HepG2 (cell line): Measurements from ENCODE around the gene SPAG7. TPM values are rescaled to one million over a fixed set of nuclear protein-coding genes. Genes with fewer than 3 reads are reported as not detected.

Experiments used
- CENPX ChIP-seq: sonication (generic); formaldehyde crosslinking; IDR thresholded peaks from 2 replicates; pipeline ENCODE4 v1.9.0; 2021; ENCODE audit warnings: mild to moderate bottlenecking, missing genetic modification reagents, moderate library complexity
- ELF1 ChIP-seq: sonication (generic); formaldehyde crosslinking; IDR thresholded peaks from 2 replicates; pipeline ENCODE4 v1.4.0; 2020; ENCODE audit warnings: missing genetic modification reagents
- FOXC1 ChIP-seq: sonication (generic); formaldehyde crosslinking; IDR thresholded peaks from 2 replicates; pipeline ENCODE4 v1.8.0; 2022; ENCODE audit warnings: mild to moderate bottlenecking, missing genetic modification reagents, borderline replicate concordance
- KLF16 ChIP-seq, 2 experiments: sonication (generic) in 1 of 2; formaldehyde crosslinking in 1 of 2; IDR thresholded peaks; 2 replicates each; pipeline versions ENCODE4 v1.6.1 to v1.8.0; 2016 to 2023; ENCODE audit warnings: missing genetic modification reagents in 2 of 2, missing compliant biosample characterization in 1 of 2
- KLF6 ChIP-seq: IDR thresholded peaks from 2 replicates; pipeline ENCODE4 v1.8.0; 2016; ENCODE audit warnings: missing biosample characterization, missing genetic modification reagents
- MED8 ChIP-seq: sonication (generic); formaldehyde crosslinking; IDR thresholded peaks from 2 replicates; pipeline ENCODE4 v1.8.1; 2023; ENCODE audit warnings: mild to moderate bottlenecking, missing genetic modification reagents; ENCODE audit not compliant: insufficient replicate concordance
- MTA1 ChIP-seq: sonication (generic); formaldehyde crosslinking; IDR thresholded peaks from 2 replicates; pipeline ENCODE4 v1.4.0; 2020; ENCODE audit warnings: missing genetic modification reagents, mild to moderate bottlenecking, borderline replicate concordance
- NFKB2 ChIP-seq: sonication (generic); formaldehyde crosslinking; IDR thresholded peaks from 2 replicates; pipeline ENCODE4 v1.4.0; 2020; ENCODE audit warnings: missing genetic modification reagents, borderline replicate concordance
- PPARG ChIP-seq: conservative IDR thresholded peaks from 2 replicates; pipeline ENCODE4 v1.6.1; 2016; ENCODE audit warnings: missing biosample characterization, missing genetic modification reagents
- PTBP1 ChIP-seq: fragments of 200-400 bp; formaldehyde crosslinking; IDR thresholded peaks from 2 replicates; pipeline ENCODE4 v1.6.1; 2018; ENCODE audit warnings: low read length, low read depth; ENCODE audit not compliant: poor library complexity, severe bottlenecking
- RFX5 ChIP-seq: IDR thresholded peaks from 2 replicates; pipeline ENCODE4 v1.6.1; 2011; ENCODE audit warnings: low read depth, low read length, improper control_type of control experiment
- SAFB2 ChIP-seq: sonication (generic); formaldehyde crosslinking; IDR thresholded peaks from 2 replicates; pipeline ENCODE4 v1.5.1; 2020; ENCODE audit warnings: missing genetic modification reagents, low read depth, mild to moderate bottlenecking, borderline replicate concordance
- SIN3B ChIP-seq: fragments of 150-350 bp; IDR thresholded peaks from 2 replicates; pipeline ENCODE4 v1.6.1; 2014; ENCODE audit warnings: low read length
- SSRP1 ChIP-seq: IDR thresholded peaks from 2 replicates; pipeline ENCODE4 v1.6.1; 2016; ENCODE audit warnings: control low read depth
- TCF7L2 ChIP-seq: IDR thresholded peaks from 2 replicates; pipeline ENCODE4 v1.6.1; 2011; ENCODE audit warnings: mild to moderate bottlenecking, low read depth, low read length, moderate library complexity
- TMF1 ChIP-seq: sonication (generic); formaldehyde crosslinking; IDR thresholded peaks from 2 replicates; pipeline ENCODE4 v1.8.1; 2022; ENCODE audit warnings: low read depth, missing genetic modification reagents
- XBP1 ChIP-seq: sonication (generic); formaldehyde crosslinking; IDR thresholded peaks from 2 replicates; pipeline ENCODE4 v1.5.0; 2020; ENCODE audit warnings: missing genetic modification reagents
- XRCC5 ChIP-seq: fragments of 200-400 bp; formaldehyde crosslinking; optimal IDR thresholded peaks from 2 replicates; pipeline ENCODE3; 2017; ENCODE audit warnings: mild to moderate bottlenecking, low read length
- ZC3H13 ChIP-seq: sonication (generic); formaldehyde crosslinking; IDR thresholded peaks from 2 replicates; pipeline ENCODE4 v1.8.1; 2023; ENCODE audit warnings: mild to moderate bottlenecking, missing genetic modification reagents, moderate library complexity
- ZNF205 ChIP-seq: IDR thresholded peaks from 2 replicates; pipeline ENCODE4 v1.6.1; 2018; ENCODE audit warnings: missing biosample characterization, missing genetic modification reagents
- ZNF253 ChIP-seq: sonication (generic); formaldehyde crosslinking; IDR thresholded peaks from 2 replicates; pipeline ENCODE4 v1.8.0; 2022; ENCODE audit warnings: mild to moderate bottlenecking, missing genetic modification reagents, borderline replicate concordance
- ZNF446 ChIP-seq: sonication (generic); formaldehyde crosslinking; IDR thresholded peaks from 2 replicates; pipeline ENCODE4 v1.5.0; 2020; ENCODE audit warnings: mild to moderate bottlenecking, missing genetic modification reagents
- ZNF543 ChIP-seq: sonication (generic); formaldehyde crosslinking; IDR thresholded peaks from 2 replicates; pipeline ENCODE4 v1.4.0; 2020; ENCODE audit warnings: mild to moderate bottlenecking, missing genetic modification reagents
- ZNF713 ChIP-seq: sonication (generic); formaldehyde crosslinking; IDR thresholded peaks from 2 replicates; pipeline ENCODE4 v1.4.0; 2020; ENCODE audit warnings: mild to moderate bottlenecking, missing genetic modification reagents
- ZSCAN12 ChIP-seq: sonication (generic); formaldehyde crosslinking; IDR thresholded peaks from 2 replicates; pipeline ENCODE4 v1.9.0; 2021; ENCODE audit warnings: mild to moderate bottlenecking, missing genetic modification reagents
- polyA plus RNA-seq, 8 experiments: library from polyadenylated mRNA; depleted of rRNA in 3 of 8; stranded (reverse) in 7 of 8; unstranded in 1 of 8; fragments of >200 nt; fragmentation: Illumina TruSeq in 4 of 8; extraction: Trizol in 4 of 8; gene quantifications; 2 replicates each; pipeline versions ENCODE4 v1.2.1 to v1.2.3, GENCODE V29; 2011 to 2016; ENCODE audit warnings: low read depth in 4 of 8, missing spikeins in 1 of 8, mixed read lengths in 1 of 8; ENCODE audit not compliant: insufficient read depth in 1 of 8
- total RNA-seq, 5 experiments: library from RNA; depleted of rRNA; stranded (reverse); fragments of >200 nt; fragmentation: Illumina TruSeq; extraction: Trizol; gene quantifications; 2 replicates each; pipeline ENCODE4 v1.2.3, GENCODE V29; 2016; ENCODE audit warnings: low read depth in 1 of 5
- TF ChIP-seq, protein P1 (sequence below): IDR thresholded peaks from 2 replicates; pipeline ENCODE4 v1.6.1; 2016; ENCODE audit warnings: missing genetic modification reagents, missing compliant biosample characterization
- TF ChIP-seq, protein P2 (sequence below): IDR thresholded peaks from 2 replicates; pipeline ENCODE4 v1.6.1; 2012; ENCODE audit warnings: low read length, improper control_type of control experiment
- TF ChIP-seq, protein P3 (sequence below): IDR thresholded peaks from 2 replicates; pipeline ENCODE4 v1.6.1; 2016

Gene SPAG7
- total and polyA plus RNA-seq, 2 of the 13 experiments (the other 11 are each of a cell fraction or from before 2014, with no cell fraction given) = 51.0 to 59.0 TPM

DNA sequence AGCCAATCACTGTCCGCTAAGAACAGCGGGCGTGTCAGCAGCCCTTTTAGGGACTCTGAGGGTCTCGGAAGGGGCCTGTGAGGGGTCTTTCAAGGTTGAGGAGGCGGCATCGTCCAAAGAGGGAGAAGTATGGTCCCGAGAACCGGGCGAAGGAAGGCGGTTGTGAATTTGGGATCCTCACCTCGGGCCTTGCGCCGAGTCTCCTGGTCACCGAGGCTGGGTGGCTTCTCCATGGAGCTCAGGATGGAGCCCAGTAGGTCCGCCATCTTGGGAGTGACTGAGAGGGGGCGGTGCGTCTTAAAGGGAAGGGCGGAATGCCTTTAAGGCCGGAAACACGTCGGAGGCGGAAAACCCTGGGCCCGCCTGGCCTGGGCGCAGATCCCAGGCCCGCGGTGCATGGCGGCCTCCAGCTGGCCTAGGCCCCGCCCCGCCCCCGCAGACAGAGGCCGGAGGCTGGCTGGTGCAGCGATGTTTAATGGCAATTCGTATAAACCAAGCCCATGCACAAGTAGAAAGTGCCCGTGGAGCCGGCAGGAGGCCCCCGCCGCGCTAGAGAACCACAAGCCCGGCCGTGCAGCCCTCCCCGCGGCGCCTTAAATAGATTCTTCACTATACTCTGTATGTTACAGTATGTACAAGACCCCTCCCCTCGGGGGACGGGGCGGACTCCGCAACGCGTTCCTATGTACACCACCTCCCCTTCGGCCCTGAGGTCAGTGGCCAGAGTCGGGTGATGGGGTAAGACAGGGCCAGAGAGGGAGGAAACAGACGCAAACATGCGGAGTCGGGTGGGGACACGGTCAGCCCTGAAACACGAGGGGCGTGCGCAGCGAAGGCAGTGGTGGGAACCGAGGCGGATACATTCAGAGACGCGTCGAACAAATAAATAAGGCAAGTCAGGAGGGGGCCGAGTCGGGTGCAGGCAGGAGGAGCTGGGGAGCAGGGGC is at the start of gene SPAG7 (continued):
- TF ChIP-seq ZNF446 (CRISPR knock-in tag) = 0 out of 2 replicates have a peak, but pooled peaks have one; percentile 11
- peak; percentile 87; the same call in 1 of the 2 replicates for TF ChIP-seq FOXC1 (CRISPR knock-in tag)
- TF ChIP-seq ELF1 = 0 out of 2 replicates have a peak, but pooled peaks have one; percentile 3
- TF ChIP-seq ZNF713 (CRISPR knock-in tag) = no peak
- peak; percentile 18 to 82; a peak in 2 of 4 replicates for TF ChIP-seq KLF16 (CRISPR knock-in tag; IDR thresholded peaks at IDR 0.05)
- TF ChIP-seq XRCC5 = peak; percentile 45
- TF ChIP-seq XBP1 = no peak
- TF ChIP-seq PPARG (CRISPR knock-in tag) = no peak
- peak; percentile 81; the same call in 1 of the 2 replicates for TF ChIP-seq ZC3H13 (CRISPR knock-in tag)
- TF ChIP-seq PTBP1 = no peak
- TF ChIP-seq MTA1 = no peak
- peak; percentile 58 for TF ChIP-seq MED8
- TF ChIP-seq SIN3B = no peak
- TF ChIP-seq CENPX (CRISPR knock-in tag) = no peak
- TF ChIP-seq, protein P1, sequence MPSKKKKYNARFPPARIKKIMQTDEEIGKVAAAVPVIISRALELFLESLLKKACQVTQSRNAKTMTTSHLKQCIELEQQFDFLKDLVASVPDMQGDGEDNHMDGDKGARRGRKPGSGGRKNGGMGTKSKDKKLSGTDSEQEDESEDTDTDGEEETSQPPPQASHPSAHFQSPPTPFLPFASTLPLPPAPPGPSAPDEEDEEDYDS (CRISPR knock-in tag) = peak; percentile 79
- TF ChIP-seq ZNF543 (CRISPR knock-in tag) = no peak
- TF ChIP-seq NFKB2 (CRISPR knock-in tag) = no peak
- TF ChIP-seq, protein P2, sequence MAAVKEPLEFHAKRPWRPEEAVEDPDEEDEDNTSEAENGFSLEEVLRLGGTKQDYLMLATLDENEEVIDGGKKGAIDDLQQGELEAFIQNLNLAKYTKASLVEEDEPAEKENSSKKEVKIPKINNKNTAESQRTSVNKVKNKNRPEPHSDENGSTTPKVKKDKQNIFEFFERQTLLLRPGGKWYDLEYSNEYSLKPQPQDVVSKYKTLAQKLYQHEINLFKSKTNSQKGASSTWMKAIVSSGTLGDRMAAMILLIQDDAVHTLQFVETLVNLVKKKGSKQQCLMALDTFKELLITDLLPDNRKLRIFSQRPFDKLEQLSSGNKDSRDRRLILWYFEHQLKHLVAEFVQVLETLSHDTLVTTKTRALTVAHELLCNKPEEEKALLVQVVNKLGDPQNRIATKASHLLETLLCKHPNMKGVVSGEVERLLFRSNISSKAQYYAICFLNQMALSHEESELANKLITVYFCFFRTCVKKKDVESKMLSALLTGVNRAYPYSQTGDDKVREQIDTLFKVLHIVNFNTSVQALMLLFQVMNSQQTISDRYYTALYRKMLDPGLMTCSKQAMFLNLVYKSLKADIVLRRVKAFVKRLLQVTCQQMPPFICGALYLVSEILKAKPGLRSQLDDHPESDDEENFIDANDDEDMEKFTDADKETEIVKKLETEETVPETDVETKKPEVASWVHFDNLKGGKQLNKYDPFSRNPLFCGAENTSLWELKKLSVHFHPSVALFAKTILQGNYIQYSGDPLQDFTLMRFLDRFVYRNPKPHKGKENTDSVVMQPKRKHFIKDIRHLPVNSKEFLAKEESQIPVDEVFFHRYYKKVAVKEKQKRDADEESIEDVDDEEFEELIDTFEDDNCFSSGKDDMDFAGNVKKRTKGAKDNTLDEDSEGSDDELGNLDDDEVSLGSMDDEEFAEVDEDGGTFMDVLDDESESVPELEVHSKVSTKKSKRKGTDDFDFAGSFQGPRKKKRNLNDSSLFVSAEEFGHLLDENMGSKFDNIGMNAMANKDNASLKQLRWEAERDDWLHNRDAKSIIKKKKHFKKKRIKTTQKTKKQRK = no peak
- TF ChIP-seq RFX5 = no peak
- TF ChIP-seq TMF1 = peak; percentile 27; the same call in 1 of the 2 replicates
- no peak for TF ChIP-seq ZSCAN12 (CRISPR knock-in tag)
- peak; percentile 60; the same call in 1 of the 2 replicates for TF ChIP-seq KLF6 (CRISPR knock-in tag)
- peak; percentile 24; the same call in 1 of the 2 replicates for TF ChIP-seq SAFB2 (CRISPR knock-in tag)
- TF ChIP-seq, protein P3, sequence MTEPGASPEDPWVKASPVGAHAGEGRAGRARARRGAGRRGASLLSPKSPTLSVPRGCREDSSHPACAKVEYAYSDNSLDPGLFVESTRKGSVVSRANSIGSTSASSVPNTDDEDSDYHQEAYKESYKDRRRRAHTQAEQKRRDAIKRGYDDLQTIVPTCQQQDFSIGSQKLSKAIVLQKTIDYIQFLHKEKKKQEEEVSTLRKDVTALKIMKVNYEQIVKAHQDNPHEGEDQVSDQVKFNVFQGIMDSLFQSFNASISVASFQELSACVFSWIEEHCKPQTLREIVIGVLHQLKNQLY (CRISPR knock-in tag) = 0 out of 2 replicates have a peak, but pooled peaks have one; percentile 10
- no peak for TF ChIP-seq TCF7L2
- peak; percentile 84 for TF ChIP-seq ZNF253 (CRISPR knock-in tag)
- no peak for TF ChIP-seq SSRP1 (CRISPR knock-in tag)
- peak; percentile 36; the same call in 1 of the 2 replicates for TF ChIP-seq ZNF205
